HL-60/S4 (cell line): ENCODE measurements around the gene AFAP1.

Experiments used
- in situ Hi-C: fragments of 300-500 bp; cut with MboI; formaldehyde crosslinking; loops from 2 replicates; pipeline ENCODE4 v1.14.3; 2022; ENCODE audit warnings: low sequenced_read_pairs

The AFAP1 gene

GRCh38 chr4:7970361-7970946 lies 30.8 kb upstream of the AFAP1 start:
- in situ Hi-C loops: no loop called here

- in situ Hi-C loops: no loop called here
Observed at GRCh38 chr4:7968262-7968896, 28.7 kb upstream of the AFAP1 start.

- in situ Hi-C loops: no loop called here
Observed at GRCh38 chr4:7967501-7968261, 28.0 kb upstream of the AFAP1 start.

GRCh38 chr4:7967063-7967440 lies 27.4 kb upstream of the AFAP1 start:
- in situ Hi-C loops: no loop called here

GRCh38 chr4:7966281-7967062 lies 26.8 kb upstream of the AFAP1 start:
- in situ Hi-C loops: no loop called here

GRCh38 chr4:7964890-7965662 lies 25.4 kb upstream of the AFAP1 start:
- in situ Hi-C loops: no loop called here

GRCh38 chr4:7964459-7964858 lies 24.8 kb upstream of the AFAP1 start:
- in situ Hi-C loops: no loop called here

GRCh38 chr4:7963691-7964090 lies 24.0 kb upstream of the AFAP1 start:
- in situ Hi-C loops: no loop called here

- in situ Hi-C loops: no loop called here
Observed at GRCh38 chr4:7962609-7963508, 23.2 kb upstream of the AFAP1 start.

GRCh38 chr4:7960790-7961655 lies 21.4 kb upstream of the AFAP1 start:
- in situ Hi-C loops: no loop called here

- in situ Hi-C loops: no loop called here
Observed at GRCh38 chr4:7960017-7960789, 20.5 kb upstream of the AFAP1 start.

GRCh38 chr4:7959078-7959477 lies 19.4 kb upstream of the AFAP1 start:
- in situ Hi-C loops: no loop called here

GRCh38 chr4:7956934-7957656 lies 17.4 kb upstream of the AFAP1 start:
- in situ Hi-C loops: no loop called here

GRCh38 chr4:7956270-7956808 lies 16.7 kb upstream of the AFAP1 start:
- in situ Hi-C loops: no loop called here

GRCh38 chr4:7955393-7955792 lies 15.7 kb upstream of the AFAP1 start:
- in situ Hi-C loops: no loop called here

- in situ Hi-C loops: no loop called here
Observed at GRCh38 chr4:7952615-7953014, 13.0 kb upstream of the AFAP1 start.
